GM08714 (cell line): ENCODE results near the gene CCDC146.

ENCODE experiments used
- H3K4me3 ChIP-seq: fragments of 200-500 bp; sonication (Bioruptor generic); 2 replicates; pipeline ENCODE4 v1.5.1; 2014; ENCODE audit warnings: mild to moderate bottlenecking, low read length, inconsistent platforms
- ZNF274 ChIP-seq: IDR thresholded peaks from 2 replicates; pipeline ENCODE4 v1.6.1; 2012; ENCODE audit warnings: mild to moderate bottlenecking, low read depth, low read length

The CCDC146 gene

GRCh38 chr7:77313876-77314480 lies 191.6 kb downstream of the CCDC146 start:
- no peak overlapping the region for H3K4me3 ChIP-seq
- TF ChIP-seq ZNF274: no peak

DNA sequence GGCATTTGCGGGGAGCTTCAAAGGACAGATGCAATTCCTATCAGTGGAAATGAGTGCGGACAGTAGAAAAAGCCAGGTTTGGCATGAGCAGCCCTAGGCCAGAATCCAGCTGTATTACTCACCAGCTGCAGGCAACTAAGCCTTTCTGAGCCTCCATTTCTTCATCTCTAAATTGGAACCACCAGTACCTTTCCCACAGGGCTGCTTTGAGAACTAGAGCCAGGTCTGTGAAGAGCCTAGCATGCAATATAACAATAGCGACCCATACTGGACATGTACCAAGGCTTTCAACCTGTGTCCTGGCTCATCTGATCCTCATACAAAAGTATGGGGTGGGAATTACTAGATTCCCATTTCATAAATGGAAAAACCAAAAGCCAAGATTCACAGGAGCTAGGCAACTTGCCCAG lies 192.8 kb downstream of the CCDC146 start:
- TF ChIP-seq ZNF274: no peak
- no peak overlapping the region for H3K4me3 ChIP-seq

- TF ChIP-seq ZNF274: no peak
- H3K4me3 ChIP-seq: no peak overlapping the region
These were observed 194.0 kb downstream of the CCDC146 start for GRCh38 chr7:77316219-77316978.

- H3K4me3 ChIP-seq: no peak overlapping the region
- no peak for TF ChIP-seq ZNF274
These were observed 195.6 kb downstream of the CCDC146 start for GRCh38 chr7:77318019-77318418.

- no peak overlapping the region for H3K4me3 ChIP-seq
- no peak for TF ChIP-seq ZNF274
These were observed 197.7 kb downstream of the CCDC146 start for GRCh38 chr7:77320137-77320536.

- no peak for TF ChIP-seq ZNF274
- no peak overlapping the region for H3K4me3 ChIP-seq
These were observed 198.3 kb downstream of the CCDC146 start for GRCh38 chr7:77320714-77321113.

DNA sequence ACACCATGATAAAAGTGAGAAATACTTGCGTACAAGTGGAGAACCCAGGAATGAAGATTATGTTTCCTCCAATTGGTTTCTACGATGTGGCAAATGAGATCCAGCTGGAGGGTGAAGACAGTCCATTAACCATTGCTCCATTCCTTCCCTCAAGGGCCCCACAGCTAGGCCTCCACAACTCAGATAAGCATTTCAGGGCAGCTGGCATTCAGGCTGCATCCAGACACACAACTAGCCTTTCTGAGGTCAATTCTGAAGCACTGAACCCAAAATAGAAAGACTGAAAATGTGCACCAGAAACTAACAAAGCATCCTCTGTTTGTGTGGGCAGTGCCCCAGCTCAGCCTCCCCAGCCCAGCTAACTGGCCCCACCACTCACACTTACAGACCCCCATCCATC lies 198.9 kb downstream of the CCDC146 start:
- no peak overlapping the region for H3K4me3 ChIP-seq
- no peak for TF ChIP-seq ZNF274

DNA sequence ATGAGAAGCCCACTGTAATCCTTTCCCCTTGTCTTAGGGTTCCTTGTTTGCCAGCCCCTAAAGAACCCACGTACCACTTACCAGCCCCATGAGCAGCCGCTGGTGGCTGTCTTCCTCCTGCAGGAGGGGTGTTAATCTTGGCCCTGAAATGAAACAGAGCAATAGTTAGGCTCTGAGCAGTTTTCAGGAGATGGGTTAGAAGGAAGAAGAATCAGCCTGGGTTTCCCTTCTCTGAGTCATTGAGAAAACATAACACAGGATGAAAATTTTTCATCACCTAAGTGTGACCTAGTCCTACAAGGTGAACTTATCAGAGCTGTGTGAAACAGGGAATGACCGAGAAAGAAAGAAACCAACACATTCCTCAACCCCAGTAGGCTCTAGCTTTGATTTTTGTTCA lies 203.7 kb downstream of the CCDC146 start:
- no peak for TF ChIP-seq ZNF274

DNA sequence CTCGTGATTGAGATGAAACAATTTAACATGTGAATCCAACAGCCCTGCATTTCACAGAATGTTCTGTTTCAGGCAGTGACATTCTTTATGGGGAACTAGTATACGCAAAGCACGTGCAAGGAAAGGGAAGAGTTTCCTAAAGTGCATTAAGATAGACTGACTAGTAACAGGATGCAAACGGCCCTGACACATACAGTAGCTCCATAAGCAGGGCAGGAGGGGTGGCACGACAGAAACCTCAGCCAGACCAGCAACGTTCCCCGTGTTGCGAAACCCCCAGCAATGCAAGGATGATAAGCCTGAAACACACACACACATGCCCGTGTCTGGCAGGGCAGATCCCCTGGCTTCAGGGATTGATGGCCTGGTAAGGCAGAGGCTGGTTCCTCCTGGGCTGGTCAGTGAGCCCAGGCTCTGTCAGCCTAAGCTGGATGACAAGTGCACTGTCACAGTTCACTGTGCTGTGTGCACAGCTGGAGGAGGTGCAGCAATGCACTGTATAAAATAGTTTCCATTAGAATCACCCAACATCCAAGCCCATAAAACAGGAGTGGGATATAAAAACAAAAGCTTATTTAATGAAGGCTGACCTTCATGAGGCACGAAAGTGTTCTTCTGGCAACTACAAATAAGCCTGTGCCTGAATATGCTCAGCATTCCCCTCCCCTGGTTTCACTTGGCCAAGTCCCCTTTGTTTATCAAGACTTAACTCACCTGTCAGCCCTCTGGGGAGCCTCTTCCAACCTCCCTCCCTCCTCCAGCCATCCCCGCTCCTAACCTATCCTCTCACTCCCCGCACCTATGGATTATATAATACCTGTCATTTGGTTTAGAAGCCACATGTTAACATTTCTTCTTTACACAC lies 204.9 kb downstream of the CCDC146 start:
- H3K4me3 ChIP-seq: no peak overlapping the region
- no peak for TF ChIP-seq ZNF274

More for the DNA sequence above, 203.7 kb downstream of the CCDC146 start:
- no peak overlapping the region for H3K4me3 ChIP-seq

DNA sequence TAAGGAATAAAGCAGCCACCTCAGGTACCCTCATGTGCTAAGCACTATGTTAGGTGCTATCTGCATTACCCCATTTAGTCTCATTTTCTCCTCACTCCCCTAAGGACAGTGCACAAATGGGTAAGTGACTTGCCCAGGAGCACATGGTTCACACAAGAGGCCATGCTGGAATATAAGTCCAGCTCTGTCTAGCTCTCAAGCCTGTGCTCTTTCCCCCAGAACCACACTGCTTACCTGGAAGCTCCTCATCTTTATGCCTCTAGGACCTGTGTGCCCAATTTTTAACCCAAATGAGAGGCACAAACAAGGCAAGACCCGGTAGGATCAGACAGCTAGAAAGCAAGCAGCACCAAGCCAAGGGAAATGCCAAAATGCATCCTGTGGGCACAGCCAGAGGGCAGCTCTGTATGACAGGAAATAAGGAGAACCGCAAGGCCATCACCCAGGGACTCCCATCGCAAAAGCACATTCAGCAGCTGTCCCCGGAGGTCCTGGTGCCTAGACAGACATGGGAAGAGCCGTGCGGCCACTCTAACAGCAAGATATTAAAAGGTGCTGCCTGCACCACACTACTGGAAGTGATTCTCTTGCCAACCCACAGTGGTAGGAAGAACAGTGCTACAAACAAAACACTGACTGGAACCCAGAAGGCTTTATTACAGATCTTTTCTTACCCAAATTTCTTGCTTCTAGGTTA lies 205.7 kb downstream of the CCDC146 start:
- no peak overlapping the region for H3K4me3 ChIP-seq
- TF ChIP-seq ZNF274: no peak

- H3K4me3 ChIP-seq: no peak overlapping the region
- no peak for TF ChIP-seq ZNF274
These were observed 206.3 kb downstream of the CCDC146 start for GRCh38 chr7:77328669-77329068.

- peak overlapping the region; percentile 2; the same call in 1 of the 2 replicates for H3K4me3 ChIP-seq
These were observed 207.2 kb downstream of the CCDC146 start for GRCh38 chr7:77329466-77330168.

DNA sequence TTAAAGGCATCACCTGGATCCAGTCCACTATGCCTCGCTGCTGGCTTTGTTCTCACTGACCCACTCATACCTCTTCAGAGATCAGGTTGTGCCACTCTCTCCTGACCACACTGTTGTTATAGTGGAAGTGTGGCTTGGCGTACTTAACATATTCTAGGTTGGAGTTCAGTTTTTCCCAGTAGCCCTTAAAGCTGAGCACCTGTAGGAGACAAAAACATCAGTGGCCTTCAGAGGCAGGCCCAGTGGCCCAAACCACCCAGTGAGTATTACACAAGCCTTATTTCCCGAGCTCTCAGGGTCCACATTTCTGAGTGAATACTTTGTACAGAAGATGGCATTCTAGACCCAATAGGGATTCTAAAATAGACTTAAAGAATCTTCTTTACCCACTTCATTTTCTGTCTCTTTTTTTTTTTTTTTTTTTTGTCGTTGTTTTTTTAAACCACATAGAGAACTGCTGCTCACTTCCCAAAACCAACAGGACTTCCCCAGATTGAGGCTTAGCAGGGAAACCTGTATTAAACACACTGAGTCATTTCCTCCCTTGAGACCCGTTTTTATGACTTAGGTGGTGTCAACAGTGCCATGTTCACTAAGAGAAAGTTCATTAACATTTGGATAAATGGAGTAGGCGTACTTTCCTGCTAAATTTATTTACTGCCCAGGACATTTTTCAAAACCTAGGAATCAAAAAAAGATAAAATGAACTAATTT lies 207.9 kb downstream of the CCDC146 start:
- peak overlapping the region; percentile 2; the same call in 1 of the 2 replicates for H3K4me3 ChIP-seq
- TF ChIP-seq ZNF274: no peak

More at GRCh38 chr7:77329466-77330168, 207.2 kb downstream of the CCDC146 start:
- no peak for TF ChIP-seq ZNF274
